K562 (cell line): ENCODE measurements around the gene ZSCAN22. TPM values are rescaled to one million over a fixed set of nuclear protein-coding genes. Genes with fewer than 3 reads are reported as not detected.

Experiments
- BRCA1 ChIP-seq, 2 experiments: fragments of 450-650 bp in 1 of 2; sonication (generic) in 1 of 2; formaldehyde crosslinking in 1 of 2; IDR thresholded peaks; 2 replicates each; pipeline versions ENCODE4 v1.5.0 to v1.6.1; 2017 to 2020; ENCODE audit warnings: mild to moderate bottlenecking in 1 of 2, missing genetic modification reagents in 1 of 2
- CHD4 ChIP-seq: fragments of 200-600 bp; sonication (generic); IDR thresholded peaks from 3 replicates; pipeline ENCODE4 v1.6.1; 2012; ENCODE audit warnings: low read depth, mild to moderate bottlenecking, mixed read lengths, low read length, inconsistent platforms; ENCODE audit not compliant: insufficient read depth, insufficient replicate concordance, poor library complexity, severe bottlenecking
- CREB5 ChIP-seq: fragments of 250-450 bp; sonication (Bioruptor Pico); IDR thresholded peaks from 2 replicates; pipeline ENCODE4 v1.5.0; 2020; ENCODE audit warnings: mild to moderate bottlenecking
- ELF1 ChIP-seq: fragments of 200-800 bp; sonication (Bioruptor generic); IDR thresholded peaks from 2 replicates; pipeline ENCODE4 v1.6.1; 2016; ENCODE audit warnings: missing genetic modification characterization, missing compliant biosample characterization
- JUNB ChIP-seq: fragments of 450-650 bp; formaldehyde crosslinking; conservative IDR thresholded peaks from 2 replicates; pipeline ENCODE4 v1.4.0; 2020; ENCODE audit warnings: mild to moderate bottlenecking
- MEIS2 ChIP-seq: fragments of 450-650 bp; IDR thresholded peaks from 2 replicates; pipeline ENCODE4 v1.6.1; 2014; ENCODE audit warnings: mild to moderate bottlenecking; ENCODE audit not compliant: partially characterized antibody
- POLR2B ChIP-seq: fragments of 450-650 bp; IDR thresholded peaks from 2 replicates; pipeline ENCODE4 v1.6.1; 2018; ENCODE audit warnings: low read depth; ENCODE audit not compliant: partially characterized antibody
- SMAD3 ChIP-seq: fragments of 450-650 bp; formaldehyde crosslinking; conservative IDR thresholded peaks from 2 replicates; pipeline ENCODE4 v1.4.0; 2020; ENCODE audit warnings: mild to moderate bottlenecking
- SMC3 ChIP-seq: conservative IDR thresholded peaks from 2 replicates; pipeline ENCODE4 v1.6.1; 2011; ENCODE audit warnings: low read depth, low read length, improper control_type of control experiment; ENCODE audit not compliant: insufficient read depth
- TARDBP ChIP-seq: fragments of 450-650 bp; IDR thresholded peaks from 2 replicates; pipeline ENCODE4 v1.6.1; 2016
- ZBTB17 ChIP-seq: fragments of 450-650 bp; formaldehyde crosslinking; IDR thresholded peaks from 2 replicates; pipeline ENCODE4 v1.4.0; 2020; ENCODE audit warnings: mild to moderate bottlenecking
- ZBTB8A ChIP-seq: fragments of 450-650 bp; IDR thresholded peaks from 2 replicates; pipeline ENCODE4 v1.6.1; 2018; ENCODE audit warnings: mild to moderate bottlenecking, moderate library complexity; ENCODE audit not compliant: partially characterized antibody
- ZNF695 ChIP-seq: fragments of 450-650 bp; formaldehyde crosslinking; IDR thresholded peaks from 2 replicates; pipeline ENCODE4 v1.4.0; 2020; ENCODE audit warnings: mild to moderate bottlenecking, moderate library complexity
- polyA plus RNA-seq, 8 experiments: library from polyadenylated mRNA; depleted of rRNA in 4 of 8; stranded (reverse) in 5 of 8; unstranded in 3 of 8; fragments of >200 nt; fragmentation: Nextera tagmentation in 2 of 8; fragmentation: Illumina TruSeq in 1 of 8; extraction: Ambion mirVana in 2 of 8; extraction: Trizol in 1 of 8; gene quantifications; 2 replicates each; pipeline versions ENCODE4 v1.2.1 to v1.2.3, GENCODE V29; 2011 to 2014; ENCODE audit warnings: inconsistent platforms in 1 of 8, missing spikeins in 1 of 8
- total RNA-seq, 7 experiments: library from RNA; depleted of rRNA in 6 of 7; stranded (reverse); fragments of >200 nt in 6 of 7; fragmentation: Illumina TruSeq in 2 of 7; extraction: Trizol in 2 of 7; gene quantifications; 2 replicates each; pipeline versions ENCODE4 v1.2.1 to v1.2.3, GENCODE V29; 2011 to 2021; ENCODE audit warnings: low replicate concordance in 1 of 7
- TF ChIP-seq, protein P1 (sequence below): fragments of 450-650 bp; IDR thresholded peaks from 2 replicates; pipeline ENCODE4 v1.7.1; 2018; ENCODE audit warnings: mild to moderate bottlenecking, low read depth; ENCODE audit not compliant: partially characterized antibody
- TF ChIP-seq, protein P2 (sequence below): sonication (generic); formaldehyde crosslinking; IDR thresholded peaks from 2 replicates; pipeline ENCODE4 v1.8.1; 2023; ENCODE audit warnings: missing genetic modification reagents, mild to moderate bottlenecking, borderline replicate concordance
- TF ChIP-seq, protein P3 (sequence below): fragments of 200-800 bp; sonication (Bioruptor generic); IDR thresholded peaks from 2 replicates; pipeline ENCODE4 v1.6.1; 2017; ENCODE audit warnings: missing genetic modification characterization, missing compliant biosample characterization

The ZSCAN22 gene
- total and polyA plus RNA-seq, 9 of the 15 experiments (the other 6 are each of a cell fraction or from before 2014, with no cell fraction given), result 0.98 to 5.3 (median 3.0) TPM

- TF ChIP-seq BRCA1 (IDR thresholded peaks at IDR 0.05) (no peak), BRCA1 (CRISPR knock-in tag; IDR thresholded peaks at IDR 0.05) (no peak), ELF1 (peak; percentile 94), ZNF695 (CRISPR knock-in tag) (no peak), CREB5 (CRISPR knock-in tag) (no peak), JUNB (no peak), SMC3 (0 out of 2 replicates have a peak, but pooled peaks have one; percentile 4), ZBTB17 (CRISPR knock-in tag) (peak; percentile 54; the same call in 1 of the 2 replicates), POLR2B (peak; percentile 89), ZBTB8A (no peak), CHD4 (no peak), MEIS2 (peak; percentile 81), SMAD3 (no peak), TARDBP (peak; percentile 31; the same call in 1 of the 2 replicates)
- TF ChIP-seq, protein P1, sequence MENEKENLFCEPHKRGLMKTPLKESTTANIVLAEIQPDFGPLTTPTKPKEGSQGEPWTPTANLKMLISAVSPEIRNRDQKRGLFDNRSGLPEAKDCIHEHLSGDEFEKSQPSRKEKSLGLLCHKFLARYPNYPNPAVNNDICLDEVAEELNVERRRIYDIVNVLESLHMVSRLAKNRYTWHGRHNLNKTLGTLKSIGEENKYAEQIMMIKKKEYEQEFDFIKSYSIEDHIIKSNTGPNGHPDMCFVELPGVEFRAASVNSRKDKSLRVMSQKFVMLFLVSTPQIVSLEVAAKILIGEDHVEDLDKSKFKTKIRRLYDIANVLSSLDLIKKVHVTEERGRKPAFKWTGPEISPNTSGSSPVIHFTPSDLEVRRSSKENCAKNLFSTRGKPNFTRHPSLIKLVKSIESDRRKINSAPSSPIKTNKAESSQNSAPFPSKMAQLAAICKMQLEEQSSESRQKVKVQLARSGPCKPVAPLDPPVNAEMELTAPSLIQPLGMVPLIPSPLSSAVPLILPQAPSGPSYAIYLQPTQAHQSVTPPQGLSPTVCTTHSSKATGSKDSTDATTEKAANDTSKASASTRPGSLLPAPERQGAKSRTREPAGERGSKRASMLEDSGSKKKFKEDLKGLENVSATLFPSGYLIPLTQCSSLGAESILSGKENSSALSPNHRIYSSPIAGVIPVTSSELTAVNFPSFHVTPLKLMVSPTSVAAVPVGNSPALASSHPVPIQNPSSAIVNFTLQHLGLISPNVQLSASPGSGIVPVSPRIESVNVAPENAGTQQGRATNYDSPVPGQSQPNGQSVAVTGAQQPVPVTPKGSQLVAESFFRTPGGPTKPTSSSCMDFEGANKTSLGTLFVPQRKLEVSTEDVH, result peak; percentile 88
- TF ChIP-seq, protein P2, sequence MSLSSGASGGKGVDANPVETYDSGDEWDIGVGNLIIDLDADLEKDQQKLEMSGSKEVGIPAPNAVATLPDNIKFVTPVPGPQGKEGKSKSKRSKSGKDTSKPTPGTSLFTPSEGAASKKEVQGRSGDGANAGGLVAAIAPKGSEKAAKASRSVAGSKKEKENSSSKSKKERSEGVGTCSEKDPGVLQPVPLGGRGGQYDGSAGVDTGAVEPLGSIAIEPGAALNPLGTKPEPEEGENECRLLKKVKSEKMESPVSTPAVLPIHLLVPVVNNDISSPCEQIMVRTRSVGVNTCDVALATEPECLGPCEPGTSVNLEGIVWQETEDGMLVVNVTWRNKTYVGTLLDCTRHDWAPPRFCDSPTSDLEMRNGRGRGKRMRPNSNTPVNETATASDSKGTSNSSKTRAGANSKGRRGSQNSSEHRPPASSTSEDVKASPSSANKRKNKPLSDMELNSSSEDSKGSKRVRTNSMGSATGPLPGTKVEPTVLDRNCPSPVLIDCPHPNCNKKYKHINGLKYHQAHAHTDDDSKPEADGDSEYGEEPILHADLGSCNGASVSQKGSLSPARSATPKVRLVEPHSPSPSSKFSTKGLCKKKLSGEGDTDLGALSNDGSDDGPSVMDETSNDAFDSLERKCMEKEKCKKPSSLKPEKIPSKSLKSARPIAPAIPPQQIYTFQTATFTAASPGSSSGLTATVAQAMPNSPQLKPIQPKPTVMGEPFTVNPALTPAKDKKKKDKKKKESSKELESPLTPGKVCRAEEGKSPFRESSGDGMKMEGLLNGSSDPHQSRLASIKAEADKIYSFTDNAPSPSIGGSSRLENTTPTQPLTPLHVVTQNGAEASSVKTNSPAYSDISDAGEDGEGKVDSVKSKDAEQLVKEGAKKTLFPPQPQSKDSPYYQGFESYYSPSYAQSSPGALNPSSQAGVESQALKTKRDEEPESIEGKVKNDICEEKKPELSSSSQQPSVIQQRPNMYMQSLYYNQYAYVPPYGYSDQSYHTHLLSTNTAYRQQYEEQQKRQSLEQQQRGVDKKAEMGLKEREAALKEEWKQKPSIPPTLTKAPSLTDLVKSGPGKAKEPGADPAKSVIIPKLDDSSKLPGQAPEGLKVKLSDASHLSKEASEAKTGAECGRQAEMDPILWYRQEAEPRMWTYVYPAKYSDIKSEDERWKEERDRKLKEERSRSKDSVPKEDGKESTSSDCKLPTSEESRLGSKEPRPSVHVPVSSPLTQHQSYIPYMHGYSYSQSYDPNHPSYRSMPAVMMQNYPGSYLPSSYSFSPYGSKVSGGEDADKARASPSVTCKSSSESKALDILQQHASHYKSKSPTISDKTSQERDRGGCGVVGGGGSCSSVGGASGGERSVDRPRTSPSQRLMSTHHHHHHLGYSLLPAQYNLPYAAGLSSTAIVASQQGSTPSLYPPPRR (CRISPR knock-in tag), result no peak
- TF ChIP-seq, protein P3, sequence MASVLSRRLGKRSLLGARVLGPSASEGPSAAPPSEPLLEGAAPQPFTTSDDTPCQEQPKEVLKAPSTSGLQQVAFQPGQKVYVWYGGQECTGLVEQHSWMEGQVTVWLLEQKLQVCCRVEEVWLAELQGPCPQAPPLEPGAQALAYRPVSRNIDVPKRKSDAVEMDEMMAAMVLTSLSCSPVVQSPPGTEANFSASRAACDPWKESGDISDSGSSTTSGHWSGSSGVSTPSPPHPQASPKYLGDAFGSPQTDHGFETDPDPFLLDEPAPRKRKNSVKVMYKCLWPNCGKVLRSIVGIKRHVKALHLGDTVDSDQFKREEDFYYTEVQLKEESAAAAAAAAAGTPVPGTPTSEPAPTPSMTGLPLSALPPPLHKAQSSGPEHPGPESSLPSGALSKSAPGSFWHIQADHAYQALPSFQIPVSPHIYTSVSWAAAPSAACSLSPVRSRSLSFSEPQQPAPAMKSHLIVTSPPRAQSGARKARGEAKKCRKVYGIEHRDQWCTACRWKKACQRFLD (CRISPR knock-in tag), result peak; percentile 94
These were observed 60.0 kb downstream of the ZSCAN22 start, which contains the start of gene RPS5 (continued) for GRCh38 chr19:58386576-58387337.
